ENCODE data around the gene EGR1.

GRCh38 chr5:138482638-138483037 lies 17.4 kb downstream of the EGR1 start:
- TF ChIP-seq, protein P1, sequence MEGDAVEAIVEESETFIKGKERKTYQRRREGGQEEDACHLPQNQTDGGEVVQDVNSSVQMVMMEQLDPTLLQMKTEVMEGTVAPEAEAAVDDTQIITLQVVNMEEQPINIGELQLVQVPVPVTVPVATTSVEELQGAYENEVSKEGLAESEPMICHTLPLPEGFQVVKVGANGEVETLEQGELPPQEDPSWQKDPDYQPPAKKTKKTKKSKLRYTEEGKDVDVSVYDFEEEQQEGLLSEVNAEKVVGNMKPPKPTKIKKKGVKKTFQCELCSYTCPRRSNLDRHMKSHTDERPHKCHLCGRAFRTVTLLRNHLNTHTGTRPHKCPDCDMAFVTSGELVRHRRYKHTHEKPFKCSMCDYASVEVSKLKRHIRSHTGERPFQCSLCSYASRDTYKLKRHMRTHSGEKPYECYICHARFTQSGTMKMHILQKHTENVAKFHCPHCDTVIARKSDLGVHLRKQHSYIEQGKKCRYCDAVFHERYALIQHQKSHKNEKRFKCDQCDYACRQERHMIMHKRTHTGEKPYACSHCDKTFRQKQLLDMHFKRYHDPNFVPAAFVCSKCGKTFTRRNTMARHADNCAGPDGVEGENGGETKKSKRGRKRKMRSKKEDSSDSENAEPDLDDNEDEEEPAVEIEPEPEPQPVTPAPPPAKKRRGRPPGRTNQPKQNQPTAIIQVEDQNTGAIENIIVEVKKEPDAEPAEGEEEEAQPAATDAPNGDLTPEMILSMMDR (IDR thresholded peaks at IDR 0.05): no peak
- TF ChIP-seq POLR2A (IDR thresholded peaks at IDR 0.05) (no peak), EP300 (IDR thresholded peaks at IDR 0.05) (no peak)
